ENCODE measurements around the gene CDK18.
A peak's percentile ranks its signal among the peaks of the same experiment; 100 is the strongest.

The CDK18 gene

GRCh38 chr1:205541161-205541886, 36.9 kb downstream of the CDK18 start:
- DNase-seq, result no peak

- no peak for DNase-seq
Observed at GRCh38 chr1:205542367-205542766, 37.9 kb downstream of the CDK18 start.

- peak; percentile 68 to 89 (median 75) for DNase-seq
Observed at GRCh38 chr1:205543351-205544301, 39.2 kb downstream of the CDK18 start.

- DNase-seq, result no peak
Observed at GRCh38 chr1:205545001-205545919, 40.8 kb downstream of the CDK18 start.

- DNase-seq, result no peak
Observed at GRCh38 chr1:205545991-205546390, 41.5 kb downstream of the CDK18 start.

GRCh38 chr1:205546541-205546940, 42.1 kb downstream of the CDK18 start:
- no peak for DNase-seq

- no peak for DNase-seq
Observed at GRCh38 chr1:205547936-205548827, 43.7 kb downstream of the CDK18 start.

- DNase-seq, result no peak
Observed at GRCh38 chr1:205554026-205554811, 49.8 kb downstream of the CDK18 start.

- no peak for DNase-seq
Observed at GRCh38 chr1:205561501-205562203, 57.2 kb downstream of the CDK18 start.

- peak in 1 of 3 experiments; percentile 14 for DNase-seq
Observed at GRCh38 chr1:205563927-205564441, 59.5 kb downstream of the CDK18 start.

GRCh38 chr1:205565799-205566198, 61.3 kb downstream of the CDK18 start:
- peak in 1 of 3 experiments; percentile 58 for DNase-seq

GRCh38 chr1:205567716-205568115, 63.2 kb downstream of the CDK18 start:
- DNase-seq, result no peak

- DNase-seq, result no peak
Observed at GRCh38 chr1:205568135-205568468, 63.6 kb downstream of the CDK18 start.

- DNase-seq, result peak in 2 of 3 experiments; percentile 40 to 55
Observed at GRCh38 chr1:205568469-205569361, 64.2 kb downstream of the CDK18 start.

- DNase-seq, result peak in 1 of 3 experiments; percentile 49
Observed at GRCh38 chr1:205569411-205570172, 65.1 kb downstream of the CDK18 start.

GRCh38 chr1:205570173-205570501, 65.7 kb downstream of the CDK18 start:
- no peak for DNase-seq

GRCh38 chr1:205570796-205571537, 66.5 kb downstream of the CDK18 start:
- DNase-seq, result no peak

- DNase-seq, result no peak
Observed at GRCh38 chr1:205571747-205572146, 67.3 kb downstream of the CDK18 start.
